KMS-11 (cell line): ENCODE data around the gene EXOC4.

Source experiments
- H2AFZ ChIP-seq: fragments of 200-600 bp; sonication (generic); 2 replicates; pipeline ENCODE4 v1.6.1; 2016; ENCODE audit warnings: antibody characterized with exemption, mixed run types, low read depth
- H3K27ac ChIP-seq: fragments of 200-600 bp; sonication (generic); 2 replicates; pipeline ENCODE4 v1.6.1; 2016; ENCODE audit warnings: mild to moderate bottlenecking, mixed run types
- H3K27me3 ChIP-seq: fragments of 200-600 bp; sonication (generic); 2 replicates; pipeline ENCODE4 v1.6.1; 2017; ENCODE audit warnings: mild to moderate bottlenecking, low read depth, mixed run types, moderate library complexity; ENCODE audit not compliant: insufficient read depth
- H3K36me3 ChIP-seq: fragments of 200-600 bp; sonication (generic); 2 replicates; pipeline ENCODE4 v1.6.1; 2017; ENCODE audit warnings: mild to moderate bottlenecking, mixed run types; ENCODE audit not compliant: insufficient read depth
- H3K4me1 ChIP-seq: fragments of 200-600 bp; sonication (generic); 2 replicates; pipeline ENCODE4 v1.6.1; 2016; ENCODE audit warnings: mild to moderate bottlenecking, low read depth, mixed run types; ENCODE audit not compliant: poor library complexity, severe bottlenecking
- H3K4me2 ChIP-seq: fragments of 200-600 bp; sonication (generic); 2 replicates; pipeline ENCODE4 v1.7.0; 2016; ENCODE audit warnings: mild to moderate bottlenecking, mixed run types
- H3K4me3 ChIP-seq: fragments of 200-600 bp; sonication (generic); IDR thresholded peaks from 2 replicates; pipeline ENCODE4 v1.6.1; 2017; ENCODE audit warnings: low read depth, low read length, mixed read lengths; ENCODE audit not compliant: insufficient read depth
- H3K79me2 ChIP-seq: fragments of 200-600 bp; sonication (generic); 2 replicates; pipeline ENCODE4 v1.6.1; 2016; ENCODE audit warnings: low read depth, mixed run types; ENCODE audit not compliant: insufficient read depth
- H3K9ac ChIP-seq: fragments of 200-600 bp; sonication (generic); 2 replicates; pipeline ENCODE4 v1.6.1; 2016; ENCODE audit warnings: mild to moderate bottlenecking, mixed run types
- H4K20me1 ChIP-seq: fragments of 200-600 bp; sonication (generic); 2 replicates; pipeline ENCODE4 v1.6.1; 2016; ENCODE audit warnings: mild to moderate bottlenecking, mixed run types; ENCODE audit not compliant: insufficient read depth
- CTCF ChIP-seq: fragments of 200-600 bp; sonication (generic); conservative IDR thresholded peaks from 2 replicates; pipeline ENCODE4 v1.6.1; 2017; ENCODE audit warnings: low read depth, mild to moderate bottlenecking, antibody characterized with exemption, low read length, moderate library complexity, mixed read lengths

Gene EXOC4

GRCh38 chr7:133481676-133482075, 228.8 kb downstream of the EXOC4 start:
- Histone ChIP-seq H3K4me3 (no peak overlapping the region), H3K27me3 (no peaks in the 10 kb centered on the region), H3K36me3 (no peaks in the 10 kb centered on the region), H3K27ac (no peak overlapping the region), H3K4me2 (no peak overlapping the region), H3K79me2 (no peaks in the 10 kb centered on the region), H4K20me1 (no peaks in the 10 kb centered on the region), H3K4me1 (no peaks in the 10 kb centered on the region), H2AFZ (no peak overlapping the region), H3K9ac (no peak overlapping the region)
- no peak for TF ChIP-seq CTCF

GRCh38 chr7:133482599-133482998, 229.7 kb downstream of the EXOC4 start:
- Histone ChIP-seq H3K9ac (no peak overlapping the region), H3K4me2 (no peak overlapping the region), H3K4me1 (no peaks in the 10 kb centered on the region), H3K27me3 (no peaks in the 10 kb centered on the region), H3K79me2 (no peaks in the 10 kb centered on the region), H3K36me3 (no peaks in the 10 kb centered on the region), H3K4me3 (no peak overlapping the region), H4K20me1 (no peaks in the 10 kb centered on the region), H3K27ac (no peak overlapping the region), H2AFZ (no peak overlapping the region)
- no peak for TF ChIP-seq CTCF

GRCh38 chr7:133484086-133484485, 231.2 kb downstream of the EXOC4 start:
- Histone ChIP-seq H3K4me3 (no peak overlapping the region), H3K27me3 (no peaks in the 10 kb centered on the region), H3K79me2 (no peaks in the 10 kb centered on the region), H4K20me1 (no peaks in the 10 kb centered on the region), H3K36me3 (no peaks in the 10 kb centered on the region), H2AFZ (no peak overlapping the region), H3K4me1 (no peaks in the 10 kb centered on the region), H3K4me2 (no peak overlapping the region), H3K9ac (no peak overlapping the region), H3K27ac (no peak overlapping the region)
- TF ChIP-seq CTCF = no peak

- Histone ChIP-seq H3K79me2 (no peaks in the 10 kb centered on the region), H3K4me3 (no peak overlapping the region), H3K36me3 (no peaks in the 10 kb centered on the region), H4K20me1 (no peaks in the 10 kb centered on the region), H2AFZ (no peak overlapping the region), H3K27ac (no peak overlapping the region), H3K4me1 (no peaks in the 10 kb centered on the region), H3K4me2 (no peak overlapping the region), H3K27me3 (no peaks in the 10 kb centered on the region), H3K9ac (no peak overlapping the region)
- no peak for TF ChIP-seq CTCF
These were observed 237.0 kb downstream of the EXOC4 start for GRCh38 chr7:133489906-133490305.

- H2AFZ ChIP-seq = no peak overlapping the region
- no peaks in the 10 kb centered on the region for H3K79me2 ChIP-seq
- no peak overlapping the region for H3K4me3 ChIP-seq
- no peak overlapping the region for H3K4me2 ChIP-seq
- H3K4me1 ChIP-seq = no peaks in the 10 kb centered on the region
- H3K9ac ChIP-seq = no peak overlapping the region
- no peak overlapping the region for H3K27ac ChIP-seq
- no peaks in the 10 kb centered on the region for H3K36me3 ChIP-seq
- no peaks in the 10 kb centered on the region for H4K20me1 ChIP-seq
- no peak for TF ChIP-seq CTCF
- H3K27me3 ChIP-seq = no peaks in the 10 kb centered on the region
These were observed 238.4 kb downstream of the EXOC4 start for GRCh38 chr7:133491201-133491691.
